WTC11 (cell line): ENCODE data around the gene DHX8. TPM values are rescaled to one million over a fixed set of nuclear protein-coding genes. Genes with fewer than 3 reads are reported as not detected.
"Not testable (repeated sequence)": the region's sequence is repeated elsewhere in the genome, so short reads cannot be mapped to it uniquely, and the experiment has no call there.

Experiments
- ATAC-seq: fragments of 200-7000 bp; cut with Tn5 transposase; 2 replicates; pipeline ENCODE4 v1.10.0; 2021; ENCODE audit warnings: mild to moderate bottlenecking, moderate library complexity
- CTCF ChIA-PET: fragments of 300-600 bp; sonication (Branson Sonifier 250); formaldehyde crosslinking; loops from one replicate; lab custom pipeline; 2021; ENCODE audit warnings: antibody characterized with exemption; lab: Charles Lee
- POLR2A ChIA-PET: fragments of 350-600 bp; sonication (Branson Sonifier 250); formaldehyde crosslinking; loops from one replicate; lab custom pipeline; 2021; ENCODE audit warnings: antibody characterized with exemption; lab: Charles Lee
- DNase-seq: peaks from one replicate; pipeline ENCODE4 v3.0.0; 2021; ENCODE audit warnings: low spot score
- H3K27ac Mint-ChIP-seq: 2 replicates; pipeline ENCODE4 v1.8.0; 2021; ENCODE audit warnings: mixed read lengths
- H3K27me3 Mint-ChIP-seq: 2 replicates; pipeline ENCODE4 v1.8.0; 2021; ENCODE audit warnings: low read depth, mild to moderate bottlenecking, moderate library complexity, mixed read lengths
- H3K36me3 Mint-ChIP-seq: 2 replicates; pipeline ENCODE4 v1.8.0; 2021; ENCODE audit warnings: mixed read lengths
- H3K4me1 Mint-ChIP-seq: 2 replicates; pipeline ENCODE4 v1.8.0; 2022; ENCODE audit warnings: mixed read lengths
- H3K4me3 Mint-ChIP-seq: 2 replicates; pipeline ENCODE4 v1.8.0; 2021; ENCODE audit warnings: mild to moderate bottlenecking, moderate library complexity, mixed read lengths
- H3K9me3 Mint-ChIP-seq: 2 replicates; pipeline ENCODE4 v1.8.0; 2021; ENCODE audit warnings: mixed read lengths
- ELF4 ChIP-seq: sonication (generic); formaldehyde crosslinking; IDR thresholded peaks from 2 replicates; pipeline ENCODE4 v1.8.1; 2022; ENCODE audit warnings: low read depth, mild to moderate bottlenecking, moderate library complexity, missing genetic modification reagents
- FOXK1 ChIP-seq: sonication (generic); formaldehyde crosslinking; IDR thresholded peaks from 2 replicates; pipeline ENCODE4 v1.8.0; 2022; ENCODE audit warnings: mild to moderate bottlenecking, moderate library complexity, missing genetic modification reagents
- GABPB1 ChIP-seq: sonication (generic); formaldehyde crosslinking; IDR thresholded peaks from 2 replicates; pipeline ENCODE4 v1.8.1; 2023; ENCODE audit warnings: mild to moderate bottlenecking, missing genetic modification reagents
- GTF2I ChIP-seq: fragments of 250-450 bp; sonication (Bioruptor Pico); conservative IDR thresholded peaks from 2 replicates; pipeline ENCODE4 v1.4.0; 2021; ENCODE audit warnings: mild to moderate bottlenecking
- IRF1 ChIP-seq: sonication (generic); formaldehyde crosslinking; IDR thresholded peaks from 2 replicates; pipeline ENCODE4 v1.8.0; 2023; ENCODE audit warnings: missing genetic modification reagents
- NR2C2 ChIP-seq: sonication (generic); formaldehyde crosslinking; IDR thresholded peaks from 2 replicates; pipeline ENCODE4 v1.8.0; 2022; ENCODE audit warnings: mild to moderate bottlenecking, missing genetic modification reagents
- RELA ChIP-seq: sonication (generic); formaldehyde crosslinking; IDR thresholded peaks from 2 replicates; pipeline ENCODE4 v1.8.1; 2022; ENCODE audit warnings: missing genetic modification reagents, mild to moderate bottlenecking, borderline replicate concordance
- TP53 ChIP-seq: sonication (generic); formaldehyde crosslinking; IDR thresholded peaks from 2 replicates; pipeline ENCODE4 v1.8.1; 2023; ENCODE audit warnings: mild to moderate bottlenecking, missing genetic modification reagents
- ZBTB21 ChIP-seq: sonication (generic); formaldehyde crosslinking; IDR thresholded peaks from 2 replicates; pipeline ENCODE4 v1.8.1; 2023; ENCODE audit warnings: mild to moderate bottlenecking, missing genetic modification reagents, borderline replicate concordance
- ZNF219 ChIP-seq: sonication (generic); formaldehyde crosslinking; IDR thresholded peaks from 2 replicates; pipeline ENCODE4 v1.8.0; 2023; ENCODE audit warnings: missing genetic modification reagents, mild to moderate bottlenecking, borderline replicate concordance
- ZNF317 ChIP-seq: sonication (generic); formaldehyde crosslinking; IDR thresholded peaks from 2 replicates; pipeline ENCODE4 v1.8.1; 2023; ENCODE audit warnings: low read depth, mild to moderate bottlenecking, moderate library complexity, missing genetic modification reagents, borderline replicate concordance
- total RNA-seq: library from RNA; stranded (reverse); gene quantifications from 3 replicates; pipeline ENCODE4 v1.2.3, GENCODE V29; 2021
- TF ChIP-seq, protein P1 (sequence below): sonication (generic); formaldehyde crosslinking; IDR thresholded peaks from 2 replicates; pipeline ENCODE4 v1.8.1; 2022; ENCODE audit warnings: low read depth, missing genetic modification reagents, borderline replicate concordance
- TF ChIP-seq, protein P2 (sequence below): sonication (generic); formaldehyde crosslinking; IDR thresholded peaks from 2 replicates; pipeline ENCODE4 v1.8.0; 2022; ENCODE audit warnings: mild to moderate bottlenecking, missing genetic modification reagents
- TF ChIP-seq, protein P3 (sequence below): sonication (generic); formaldehyde crosslinking; IDR thresholded peaks from 2 replicates; pipeline ENCODE4 v1.8.1; 2023; ENCODE audit warnings: mild to moderate bottlenecking, moderate library complexity, missing genetic modification reagents

The DHX8 gene
- total RNA-seq, 1 experiment from 2014 or later = 58.5 TPM

DNA sequence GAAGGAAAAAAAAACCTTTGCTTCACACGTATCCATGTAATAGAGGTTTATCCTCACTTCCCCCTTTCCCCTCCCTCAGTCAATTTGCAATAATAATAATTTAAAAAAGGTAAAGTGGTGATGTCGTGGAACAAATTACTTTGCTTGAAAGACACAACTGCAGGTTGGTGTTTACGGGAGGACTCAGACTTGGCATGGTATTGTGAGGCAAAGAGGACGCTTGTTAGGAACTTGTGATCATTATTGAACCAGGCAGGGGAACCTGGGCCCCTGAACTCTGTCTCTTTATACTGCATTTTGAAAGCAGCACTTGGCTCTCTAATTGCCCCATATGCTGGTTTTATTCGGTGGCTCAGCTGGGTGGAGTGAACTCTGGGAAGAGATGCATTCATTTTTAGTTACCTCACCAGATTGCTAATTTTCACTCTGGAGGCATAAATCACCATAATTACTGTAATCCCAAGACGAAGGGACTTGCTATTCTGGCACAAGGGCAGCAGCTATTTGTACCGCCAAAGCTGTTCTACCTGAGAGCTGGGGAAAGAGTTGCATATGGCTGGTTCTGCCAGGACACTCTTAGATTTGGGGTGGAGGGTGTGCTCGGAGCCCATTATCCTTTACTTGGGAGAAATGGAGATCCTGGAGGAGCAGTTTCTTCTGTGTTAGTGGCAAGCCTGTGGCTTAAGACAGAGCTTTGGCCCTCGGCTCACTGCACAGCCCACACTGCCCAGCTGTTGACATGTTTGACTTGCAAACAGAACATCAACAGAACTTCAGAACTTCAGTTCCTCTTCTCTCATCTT lies 5.7 kb upstream of the DHX8 start:
- TF ChIP-seq FOXK1 (CRISPR knock-in tag) (no peak), GABPB1 (0 out of 2 replicates have a peak, but pooled peaks have one; percentile 16)
- Mint-ChIP-seq H3K27ac (no peak overlapping the region), H3K4me3 (no peak overlapping the region), H3K9me3 (no peaks in the 10 kb centered on the region), H3K36me3 (no peaks in the 10 kb centered on the region), H3K27me3 (no peaks in the 10 kb centered on the region), H3K4me1 (peaks cover 21% of the 10 kb centered on the region)
- ATAC-seq (peak; percentile 38), DNase-seq (no peak)
- CTCF ChIA-PET = interaction anchor here (0.5 to 2.0 kb wide), 5 partner anchors 79 to 526 kb away, joined by 3 to 20 read pairs (median 4); partner anchors contain the start of gene ARL4D
- POLR2A ChIA-PET = interaction anchor here (1.6 kb wide), 1 partner anchor 111 kb away, joined by 5 read pairs; no protein-coding TSS in a partner anchor

DNA sequence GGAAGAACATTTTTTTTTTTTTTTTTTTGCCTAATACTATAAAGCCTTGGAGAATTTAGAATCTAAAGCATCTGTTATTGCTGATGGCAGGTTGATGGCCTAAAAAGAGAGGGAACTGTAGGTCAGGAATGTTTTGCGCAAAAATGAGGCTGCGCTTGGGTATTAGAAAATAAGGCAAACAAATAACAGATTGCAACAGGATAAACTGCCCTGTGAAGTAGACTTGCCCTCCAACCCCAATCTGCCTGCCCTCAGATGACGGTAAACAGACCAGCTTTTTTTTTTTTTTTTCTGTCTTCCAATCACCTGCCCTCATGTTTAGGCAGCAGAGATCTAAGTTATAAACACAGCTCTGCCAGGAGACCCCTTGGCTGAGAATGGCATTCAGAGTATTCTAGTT lies 3.8 kb upstream of the DHX8 start:
- ChIA-PET POLR2A (no interaction called here), CTCF (interaction anchor here (1.1 to 5.9 kb wide), 3 partner anchors 52 to 86 kb away, joined by 4 to 178 read pairs (median 99); partner anchors contain the start of gene ARL4D)
- Mint-ChIP-seq H3K9me3 (no peaks in the 10 kb centered on the region), H3K4me1 (peaks cover 33% of the 10 kb centered on the region), H3K27ac (no peak overlapping the region), H3K27me3 (no peaks in the 10 kb centered on the region), H3K4me3 (no peak overlapping the region), H3K36me3 (peaks cover 2% of the 10 kb centered on the region)
- no peak for ATAC-seq
- no peak for DNase-seq
- TF ChIP-seq ELF4 (CRISPR knock-in tag) = no peak
- peak; percentile 90 for TF ChIP-seq GABPB1

DNA sequence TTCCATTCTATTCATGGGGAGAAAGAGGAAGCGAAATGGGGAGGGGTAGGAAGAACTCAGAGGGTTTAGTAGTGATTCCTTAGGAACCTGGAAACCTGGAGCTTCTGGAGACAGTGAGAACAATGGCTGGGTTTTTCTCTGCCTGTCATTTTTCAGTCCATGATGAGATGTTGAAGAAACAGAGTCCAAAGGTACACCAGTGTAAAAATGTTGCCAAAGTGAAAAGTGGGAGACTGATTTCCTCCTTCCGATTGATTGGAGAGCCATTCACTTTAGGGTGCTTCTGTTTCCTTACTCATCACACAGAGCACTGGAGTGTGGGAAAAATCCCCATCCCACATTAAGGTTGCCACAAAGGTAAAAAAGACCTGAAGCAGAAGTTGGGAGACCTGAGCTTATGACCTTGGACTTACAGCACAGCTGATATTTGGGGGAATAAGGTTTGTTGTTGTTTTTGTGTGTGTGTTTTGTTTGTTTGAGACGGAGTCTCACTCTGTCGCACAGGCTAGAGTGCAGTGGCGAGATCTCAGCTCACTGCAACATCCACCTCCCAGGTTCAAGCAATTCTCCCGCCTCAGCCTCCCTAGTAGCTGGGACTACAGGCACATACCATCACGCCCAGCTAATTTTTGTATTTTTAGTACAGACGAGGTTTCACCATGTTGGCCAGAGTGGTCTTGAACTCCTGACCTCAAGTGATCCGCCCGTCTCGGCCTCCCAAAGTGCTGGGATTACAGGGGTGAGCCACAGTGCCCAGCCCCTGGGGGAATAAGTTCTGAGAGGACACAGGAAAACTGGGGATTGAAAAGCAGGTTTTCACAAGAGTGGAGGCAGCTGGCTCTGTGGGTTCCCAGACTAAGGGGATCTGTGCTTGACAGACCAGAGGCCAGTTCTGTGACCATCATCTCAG lies 1.4 kb upstream of the DHX8 start:
- ChIA-PET CTCF (interaction anchor here (1.5 to 5.9 kb wide), 10 partner anchors 24 to 147 kb away, joined by 3 to 178 read pairs (median 15); partner anchors contain the start of gene ARL4D), POLR2A (interaction anchor here (0.5 to 1.0 kb wide), 3 partner anchors 84 to 122 kb away, joined by 3 read pairs; partner anchors contain the start of gene ARL4D)
- Mint-ChIP-seq H3K4me1 (peaks cover 38% of the 10 kb centered on the region), H3K27ac (peak overlapping the region; percentile 80; the same call in 1 of the 2 replicates), H3K27me3 (no peaks in the 10 kb centered on the region), H3K36me3 (peaks cover 2% of the 10 kb centered on the region), H3K4me3 (no peak overlapping the region), H3K9me3 (no peaks in the 10 kb centered on the region)
- DNase-seq (no peak), ATAC-seq (no peak)
- 0 out of 2 replicates have a peak, but pooled peaks have one; percentile 15 for TF ChIP-seq GABPB1
- TF ChIP-seq, protein P1, sequence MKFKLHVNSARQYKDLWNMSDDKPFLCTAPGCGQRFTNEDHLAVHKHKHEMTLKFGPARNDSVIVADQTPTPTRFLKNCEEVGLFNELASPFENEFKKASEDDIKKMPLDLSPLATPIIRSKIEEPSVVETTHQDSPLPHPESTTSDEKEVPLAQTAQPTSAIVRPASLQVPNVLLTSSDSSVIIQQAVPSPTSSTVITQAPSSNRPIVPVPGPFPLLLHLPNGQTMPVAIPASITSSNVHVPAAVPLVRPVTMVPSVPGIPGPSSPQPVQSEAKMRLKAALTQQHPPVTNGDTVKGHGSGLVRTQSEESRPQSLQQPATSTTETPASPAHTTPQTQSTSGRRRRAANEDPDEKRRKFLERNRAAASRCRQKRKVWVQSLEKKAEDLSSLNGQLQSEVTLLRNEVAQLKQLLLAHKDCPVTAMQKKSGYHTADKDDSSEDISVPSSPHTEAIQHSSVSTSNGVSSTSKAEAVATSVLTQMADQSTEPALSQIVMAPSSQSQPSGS = no peak

GRCh38 chr17:43490621-43491020 lies 6.8 kb downstream of the DHX8 start:
- Mint-ChIP-seq H3K27ac (no peak overlapping the region), H3K36me3 (peaks cover 54% of the 10 kb centered on the region), H3K4me3 (no peak overlapping the region), H3K9me3 (no peaks in the 10 kb centered on the region), H3K27me3 (no peaks in the 10 kb centered on the region), H3K4me1 (no peaks in the 10 kb centered on the region)
- no peak for DNase-seq
- POLR2A ChIA-PET = interaction anchor here (0.6 kb wide), 1 partner anchor 185 kb away, joined by 3 read pairs; no protein-coding TSS in a partner anchor
- no peak for ATAC-seq
- TF ChIP-seq ZNF219 (CRISPR knock-in tag) = no peak
- TF ChIP-seq, protein P2, sequence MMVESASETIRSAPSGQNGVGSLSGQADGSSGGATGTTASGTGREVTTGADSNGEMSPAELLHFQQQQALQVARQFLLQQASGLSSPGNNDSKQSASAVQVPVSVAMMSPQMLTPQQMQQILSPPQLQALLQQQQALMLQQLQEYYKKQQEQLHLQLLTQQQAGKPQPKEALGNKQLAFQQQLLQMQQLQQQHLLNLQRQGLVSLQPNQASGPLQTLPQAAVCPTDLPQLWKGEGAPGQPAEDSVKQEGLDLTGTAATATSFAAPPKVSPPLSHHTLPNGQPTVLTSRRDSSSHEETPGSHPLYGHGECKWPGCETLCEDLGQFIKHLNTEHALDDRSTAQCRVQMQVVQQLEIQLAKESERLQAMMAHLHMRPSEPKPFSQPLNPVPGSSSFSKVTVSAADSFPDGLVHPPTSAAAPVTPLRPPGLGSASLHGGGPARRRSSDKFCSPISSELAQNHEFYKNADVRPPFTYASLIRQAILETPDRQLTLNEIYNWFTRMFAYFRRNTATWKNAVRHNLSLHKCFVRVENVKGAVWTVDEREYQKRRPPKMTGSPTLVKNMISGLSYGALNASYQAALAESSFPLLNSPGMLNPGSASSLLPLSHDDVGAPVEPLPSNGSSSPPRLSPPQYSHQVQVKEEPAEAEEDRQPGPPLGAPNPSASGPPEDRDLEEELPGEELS (CRISPR knock-in tag) = no peak
- TF ChIP-seq GTF2I (CRISPR knock-in tag) = no peak
- no peak for TF ChIP-seq IRF1 (CRISPR knock-in tag)
- TF ChIP-seq ZNF317 (CRISPR knock-in tag) = no peak
- no peak for TF ChIP-seq TP53 (CRISPR knock-in tag)
- TF ChIP-seq, protein P3, sequence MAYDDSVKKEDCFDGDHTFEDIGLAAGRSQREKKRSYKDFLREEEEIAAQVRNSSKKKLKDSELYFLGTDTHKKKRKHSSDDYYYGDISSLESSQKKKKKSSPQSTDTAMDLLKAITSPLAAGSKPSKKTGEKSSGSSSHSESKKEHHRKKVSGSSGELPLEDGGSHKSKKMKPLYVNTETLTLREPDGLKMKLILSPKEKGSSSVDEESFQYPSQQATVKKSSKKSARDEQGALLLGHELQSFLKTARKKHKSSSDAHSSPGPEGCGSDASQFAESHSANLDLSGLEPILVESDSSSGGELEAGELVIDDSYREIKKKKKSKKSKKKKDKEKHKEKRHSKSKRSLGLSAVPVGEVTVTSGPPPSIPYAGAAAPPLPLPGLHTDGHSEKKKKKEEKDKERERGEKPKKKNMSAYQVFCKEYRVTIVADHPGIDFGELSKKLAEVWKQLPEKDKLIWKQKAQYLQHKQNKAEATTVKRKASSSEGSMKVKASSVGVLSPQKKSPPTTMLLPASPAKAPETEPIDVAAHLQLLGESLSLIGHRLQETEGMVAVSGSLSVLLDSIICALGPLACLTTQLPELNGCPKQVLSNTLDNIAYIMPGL (CRISPR knock-in tag) = no peak
- no peak for TF ChIP-seq ZBTB21 (CRISPR knock-in tag)
- TF ChIP-seq RELA = no peak
- TF ChIP-seq NR2C2 (CRISPR knock-in tag) = no peak
- CTCF ChIA-PET = no interaction called here

DNA sequence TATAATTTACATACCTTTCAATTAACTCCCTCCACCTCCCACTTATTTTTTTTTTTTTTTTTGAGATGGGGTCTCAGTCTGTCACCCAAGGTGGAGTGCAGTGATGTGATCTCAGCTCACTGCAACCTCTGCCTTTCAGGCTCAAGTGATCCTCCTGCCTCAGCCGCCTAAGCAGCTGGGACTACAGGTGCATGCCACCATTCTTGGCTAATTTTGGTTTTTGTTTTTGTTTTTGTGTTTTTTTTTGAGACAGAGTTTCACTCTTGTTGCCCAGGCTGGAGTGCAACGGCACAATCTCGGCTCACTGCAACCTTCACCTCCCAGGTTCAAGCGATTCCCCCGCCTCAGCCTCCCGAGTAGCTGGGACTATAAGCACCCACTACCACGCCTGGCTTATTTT lies 25.7 kb downstream of the DHX8 start:
- H3K9me3 Mint-ChIP-seq, H3K4me3 Mint-ChIP-seq, POLR2A ChIA-PET, H3K4me1 Mint-ChIP-seq, DNase-seq, H3K27me3 Mint-ChIP-seq, H3K27ac Mint-ChIP-seq, CTCF ChIA-PET, ATAC-seq: not testable (repeated sequence)
- peaks cover 65% of the 10 kb centered on the region for H3K36me3 Mint-ChIP-seq
